Ascending aorta (tissue), 2 donors: ENCODE results near the gene ZBP1. TPM values are rescaled to one million over a fixed set of nuclear protein-coding genes. Genes with fewer than 3 reads are reported as not detected.

Experiments used
- DNase-seq, 2 donors: peaks; one replicate each; pipeline ENCODE4 v3.0.0-alpha.2; 2019; ENCODE audit warnings: low spot score in 2 of 2
- H3K27ac ChIP-seq, 2 donors: fragments of 200-600 bp; sonication (generic); one replicate each; pipeline ENCODE4 v1.5.1; 2016 to 2017; ENCODE audit warnings: mild to moderate bottlenecking in 1 of 2
- H3K27me3 ChIP-seq: fragments of 200-600 bp; sonication (generic); one replicate; pipeline ENCODE4 v1.5.1; 2017
- H3K36me3 ChIP-seq, 2 donors: fragments of 200-600 bp; sonication (generic); one replicate each; pipeline ENCODE4 v1.5.1; 2016
- H3K4me1 ChIP-seq, 2 donors: fragments of 200-600 bp; sonication (generic); one replicate each; pipeline ENCODE4 v1.5.1; 2016 to 2017; ENCODE audit warnings: mild to moderate bottlenecking in 1 of 2
- H3K4me3 ChIP-seq, 2 donors: fragments of 200-600 bp; sonication (generic); one replicate each; pipeline ENCODE4 v1.5.1; 2016 to 2017; ENCODE audit warnings: mild to moderate bottlenecking in 1 of 2
- H3K9me3 ChIP-seq, 2 donors: fragments of 200-600 bp; sonication (generic); one replicate each; pipeline ENCODE4 v1.5.1; 2016
- intact Hi-C: fragments of 100-400 bp; cut with DNase I; formaldehyde crosslinking; loops from one replicate; pipeline ENCODE4 v1.15.1; 2023
- total RNA-seq: library from RNA; depleted of rRNA; stranded (reverse); fragments of >200 nt; gene quantifications from one replicate; pipeline ENCODE4 v1.1.0, GENCODE V29; 2016
- TF ChIP-seq, protein P1 (sequence below), 3 experiments: fragments of 200-600 bp in 2 of 3; fragments of 450-650 bp in 1 of 3; sonication (generic) in 2 of 3; IDR thresholded peaks; one replicate each; pipeline ENCODE4 v1.5.1; 2016 to 2019; ENCODE audit warnings: antibody characterized with exemption in 3 of 3, mild to moderate bottlenecking in 1 of 3, moderate library complexity in 1 of 3

Gene ZBP1
- total RNA-seq, 1 donor from 2014 or later = not detected

DNA sequence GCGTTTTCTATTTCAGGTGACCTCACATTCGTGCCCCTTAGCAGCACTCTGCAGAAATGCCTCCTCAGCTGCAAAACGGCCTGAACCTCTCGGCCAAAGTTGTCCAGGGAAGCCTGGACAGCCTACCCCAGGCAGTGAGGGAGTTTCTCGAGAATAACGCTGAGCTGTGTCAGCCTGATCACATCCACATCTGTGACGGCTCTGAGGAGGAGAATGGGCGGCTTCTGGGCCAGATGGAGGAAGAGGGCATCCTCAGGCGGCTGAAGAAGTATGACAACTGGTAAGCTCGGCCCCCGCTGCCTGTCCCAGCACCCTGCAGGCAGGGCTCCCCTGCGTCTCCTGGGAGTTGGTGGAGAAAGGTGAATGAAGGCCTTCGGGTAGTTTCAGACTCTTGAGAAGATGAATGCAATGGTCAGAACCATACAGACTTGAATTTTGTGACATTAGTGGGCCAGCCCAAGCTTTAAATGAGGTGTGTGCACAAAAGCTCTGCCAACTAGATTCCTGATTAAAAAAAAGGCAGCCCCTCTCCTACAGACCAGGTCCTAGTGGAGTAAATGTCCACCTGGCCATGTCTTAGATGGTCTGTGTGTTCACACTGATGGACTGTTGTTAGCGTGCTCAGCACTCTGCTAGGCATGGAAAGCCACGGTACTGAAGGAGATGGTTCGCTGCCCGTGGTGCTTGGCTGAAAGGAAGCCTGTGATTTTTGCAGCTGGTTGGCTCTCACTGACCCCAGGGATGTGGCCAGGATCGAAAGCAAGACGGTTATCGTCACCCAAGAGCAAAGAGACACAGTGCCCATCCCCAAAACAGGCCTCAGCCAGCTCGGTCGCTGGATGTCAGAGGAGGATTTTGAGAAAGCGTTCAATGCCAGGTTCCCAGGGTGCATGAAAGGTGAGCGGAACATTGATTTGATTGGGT, 58.6 kb downstream of the ZBP1 start:
- no peaks in the 10 kb centered on the region for H3K36me3 ChIP-seq
- H3K4me3 ChIP-seq = no peak overlapping the region
- intact Hi-C loops = no loop called here
- DNase-seq = no peak
- no peaks in the 10 kb centered on the region for H3K9me3 ChIP-seq
- TF ChIP-seq, protein P1, sequence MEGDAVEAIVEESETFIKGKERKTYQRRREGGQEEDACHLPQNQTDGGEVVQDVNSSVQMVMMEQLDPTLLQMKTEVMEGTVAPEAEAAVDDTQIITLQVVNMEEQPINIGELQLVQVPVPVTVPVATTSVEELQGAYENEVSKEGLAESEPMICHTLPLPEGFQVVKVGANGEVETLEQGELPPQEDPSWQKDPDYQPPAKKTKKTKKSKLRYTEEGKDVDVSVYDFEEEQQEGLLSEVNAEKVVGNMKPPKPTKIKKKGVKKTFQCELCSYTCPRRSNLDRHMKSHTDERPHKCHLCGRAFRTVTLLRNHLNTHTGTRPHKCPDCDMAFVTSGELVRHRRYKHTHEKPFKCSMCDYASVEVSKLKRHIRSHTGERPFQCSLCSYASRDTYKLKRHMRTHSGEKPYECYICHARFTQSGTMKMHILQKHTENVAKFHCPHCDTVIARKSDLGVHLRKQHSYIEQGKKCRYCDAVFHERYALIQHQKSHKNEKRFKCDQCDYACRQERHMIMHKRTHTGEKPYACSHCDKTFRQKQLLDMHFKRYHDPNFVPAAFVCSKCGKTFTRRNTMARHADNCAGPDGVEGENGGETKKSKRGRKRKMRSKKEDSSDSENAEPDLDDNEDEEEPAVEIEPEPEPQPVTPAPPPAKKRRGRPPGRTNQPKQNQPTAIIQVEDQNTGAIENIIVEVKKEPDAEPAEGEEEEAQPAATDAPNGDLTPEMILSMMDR (IDR thresholded peaks at IDR 0.05) = no peak
- H3K27ac ChIP-seq = no peak overlapping the region
- H3K4me1 ChIP-seq = no peaks in the 10 kb centered on the region
- no peaks in the 10 kb centered on the region for H3K27me3 ChIP-seq

DNA sequence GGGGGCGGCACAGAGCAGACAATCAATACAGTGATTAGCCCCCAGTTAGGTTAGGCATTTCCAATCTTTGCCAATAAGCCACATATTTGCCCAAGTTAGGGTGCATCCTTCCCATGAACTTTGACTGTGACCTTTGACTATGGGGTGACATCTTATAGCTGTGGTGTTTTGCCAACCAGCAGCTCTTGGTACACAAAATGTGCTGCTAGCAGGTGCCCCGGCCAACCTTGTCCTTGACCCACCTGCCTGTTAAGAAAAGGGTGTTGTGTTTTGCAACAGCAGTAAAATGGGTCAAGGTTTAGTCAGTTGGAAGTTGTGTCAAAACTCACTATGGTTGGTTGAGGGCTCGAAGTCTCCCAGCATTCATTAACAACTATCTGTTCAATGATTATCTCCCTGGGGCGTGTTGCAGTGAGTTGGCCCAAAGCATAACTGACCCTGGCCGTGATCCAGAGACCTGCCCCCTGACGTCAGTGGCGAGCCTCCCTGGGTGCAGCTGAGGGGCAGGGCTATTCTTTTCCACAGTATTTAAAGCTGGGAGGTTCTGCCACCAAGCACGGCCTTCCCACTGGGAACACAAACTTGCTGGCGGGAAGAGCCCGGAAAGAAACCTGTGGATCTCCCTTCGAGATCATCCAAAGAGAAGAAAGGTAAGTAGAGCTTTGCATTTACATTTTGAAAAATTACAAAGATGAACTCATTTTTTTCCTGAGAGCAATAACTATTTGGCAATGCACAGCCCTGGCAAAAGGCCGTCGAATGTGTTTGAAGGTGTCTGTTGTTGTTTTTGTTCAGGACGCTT, 59.5 kb downstream of the ZBP1 start, which contains the start of gene PCK1:
TSS of gene PCK1 (plus strand) at position 557 of the 802 bp plus-strand sequence. CDS start 302 bp downstream, outside the sequence.
- intact Hi-C loops = no loop called here
- no peak within 1 kb of the TSS for H3K27ac ChIP-seq
- no peaks in the 10 kb centered on the region for H3K27me3 ChIP-seq
- TF ChIP-seq, protein P1 (IDR thresholded peaks at IDR 0.05) = no peak
- no peaks in the 10 kb centered on the region for H3K36me3 ChIP-seq
- no peak within 1 kb of the TSS for H3K4me3 ChIP-seq
- H3K9me3 ChIP-seq = no peaks in the 10 kb centered on the region
- H3K4me1 ChIP-seq = no peaks in the 10 kb centered on the region
- no peak for DNase-seq

DNA sequence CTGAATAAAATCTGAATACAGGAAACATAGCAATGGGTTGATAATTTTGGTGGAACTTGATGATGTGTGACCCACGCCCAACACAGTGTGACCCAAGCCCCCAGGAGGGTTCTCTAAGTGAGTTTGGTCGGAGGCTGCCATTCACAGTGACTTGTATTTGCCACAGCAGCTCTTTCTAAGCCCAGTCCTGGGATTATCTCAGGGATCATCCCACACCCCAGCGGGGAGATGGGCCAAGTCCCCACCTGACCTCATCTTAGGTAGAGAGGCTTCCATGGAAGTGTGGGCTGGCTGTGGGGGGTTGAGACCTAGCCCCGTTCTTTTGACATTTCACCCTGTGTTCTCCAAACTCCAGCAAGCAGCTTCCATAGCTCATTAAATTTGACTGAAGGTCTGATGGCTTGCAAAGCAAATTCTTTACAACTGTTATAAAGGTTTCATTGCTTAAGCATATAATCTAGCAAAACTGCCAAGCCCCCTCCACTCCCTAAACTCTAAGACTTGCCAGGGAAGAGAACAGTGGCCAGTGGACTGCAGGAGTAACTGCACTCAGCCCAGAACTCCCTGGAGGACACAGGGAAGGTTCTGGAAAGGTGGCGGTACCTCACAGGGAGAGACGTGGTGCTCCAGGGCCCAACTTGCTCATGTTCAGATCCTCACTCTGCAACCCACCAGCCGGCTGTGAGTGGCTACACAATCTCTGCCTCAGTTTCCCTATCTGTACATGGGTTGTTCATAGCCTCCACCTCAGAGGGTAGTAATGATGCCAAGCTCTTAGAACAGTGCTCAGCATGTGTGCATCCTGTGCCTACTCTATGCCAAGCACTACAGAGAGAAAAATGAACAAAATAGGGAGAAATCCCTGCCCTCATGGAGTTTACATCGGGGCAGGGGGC, 60.3 kb downstream of the ZBP1 start:
- Histone ChIP-seq H3K4me1 (no peaks in the 10 kb centered on the region), H3K27me3 (no peaks in the 10 kb centered on the region), H3K27ac (no peak overlapping the region), H3K4me3 (no peak overlapping the region), H3K36me3 (no peaks in the 10 kb centered on the region), H3K9me3 (no peaks in the 10 kb centered on the region)
- intact Hi-C loops = no loop called here
- TF ChIP-seq, protein P1 (IDR thresholded peaks at IDR 0.05) = no peak
- DNase-seq = no peak

DNA sequence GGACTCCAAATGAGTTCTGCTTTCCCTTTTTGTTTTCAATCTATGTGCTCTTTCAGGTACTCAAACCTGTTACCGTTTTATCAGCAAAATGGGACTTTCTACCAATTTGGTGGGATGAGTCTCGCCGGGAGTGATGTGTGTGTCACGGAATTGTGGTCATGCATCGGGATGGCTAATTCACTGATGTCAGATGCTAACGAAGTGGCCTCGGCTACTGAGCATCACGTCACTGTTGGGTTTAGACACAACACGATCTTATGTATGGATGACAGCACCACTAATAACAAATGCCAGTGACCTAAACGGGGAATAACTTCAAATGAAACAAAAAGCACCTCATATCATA, 61.0 kb downstream of the ZBP1 start:
- no peaks in the 10 kb centered on the region for H3K36me3 ChIP-seq
- intact Hi-C loops = no loop called here
- TF ChIP-seq, protein P1 (IDR thresholded peaks at IDR 0.05) = no peak
- H3K9me3 ChIP-seq = no peaks in the 10 kb centered on the region
- DNase-seq = no peak
- H3K27ac ChIP-seq = no peak overlapping the region
- H3K4me1 ChIP-seq = no peaks in the 10 kb centered on the region
- no peak overlapping the region for H3K4me3 ChIP-seq
- H3K27me3 ChIP-seq = no peaks in the 10 kb centered on the region

DNA sequence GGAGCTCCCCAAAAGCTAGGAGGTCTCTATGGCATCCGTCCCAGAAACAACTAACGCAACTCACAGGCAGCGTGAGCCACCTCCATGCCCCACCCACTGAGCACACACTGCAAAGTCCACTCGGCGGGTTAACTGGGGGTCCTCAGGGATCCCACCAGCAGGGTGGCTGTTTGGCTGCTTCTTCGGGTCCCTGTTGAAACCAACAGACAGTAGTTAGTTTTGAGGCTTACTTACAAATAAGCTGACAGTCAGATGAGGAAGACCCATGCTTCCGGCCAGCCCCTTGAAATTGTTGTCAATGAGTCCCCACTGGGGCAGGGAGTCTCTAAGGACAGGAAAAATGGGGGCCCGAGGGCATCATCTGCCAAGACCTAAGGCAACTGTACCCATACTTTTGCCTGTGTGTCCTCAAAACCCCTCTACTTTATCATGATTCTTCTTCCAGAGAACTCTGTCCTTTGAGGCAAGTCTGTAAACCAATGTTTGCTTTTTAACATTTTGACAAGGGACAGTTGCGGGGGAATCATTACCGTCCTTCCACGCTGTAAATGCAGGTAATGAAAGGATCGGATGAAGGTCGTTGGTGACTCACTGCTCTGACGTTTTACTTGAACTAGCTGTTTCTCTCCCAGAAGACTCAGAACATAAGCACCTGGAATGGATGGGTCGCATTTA, 61.5 kb downstream of the ZBP1 start:
- Histone ChIP-seq H3K4me3 (no peak overlapping the region), H3K36me3 (no peaks in the 10 kb centered on the region), H3K27me3 (no peaks in the 10 kb centered on the region), H3K9me3 (no peaks in the 10 kb centered on the region), H3K4me1 (no peaks in the 10 kb centered on the region), H3K27ac (no peak overlapping the region)
- intact Hi-C loops = no loop called here
- no peak for DNase-seq
- TF ChIP-seq, protein P1 (IDR thresholded peaks at IDR 0.05) = no peak
